HUES64 (cell line): ENCODE measurements around the gene HOXB5.

Experiments used
- H3K27ac ChIP-seq: 2 replicates; pipeline ENCODE4 v1.7.0; 2013; ENCODE audit warnings: low read depth, low read length, inconsistent platforms
- H3K27me3 ChIP-seq: 2 replicates; pipeline ENCODE4 v1.6.1; 2013; ENCODE audit warnings: mild to moderate bottlenecking, low read length; ENCODE audit not compliant: insufficient read depth
- H3K36me3 ChIP-seq: 2 replicates; pipeline ENCODE4 v1.6.1; 2013; ENCODE audit warnings: mild to moderate bottlenecking, low read length; ENCODE audit not compliant: insufficient read depth
- H3K4me1 ChIP-seq: 2 replicates; pipeline ENCODE4 v1.6.1; 2013; ENCODE audit warnings: mild to moderate bottlenecking, low read length, moderate library complexity; ENCODE audit not compliant: insufficient read depth
- H3K4me3 ChIP-seq: 2 replicates; pipeline ENCODE4 v1.5.1; 2013; ENCODE audit warnings: mild to moderate bottlenecking, low read length, moderate library complexity
- H3K9ac ChIP-seq: 2 replicates; pipeline ENCODE4 v1.6.1; 2013; ENCODE audit warnings: mild to moderate bottlenecking, low read depth, low read length
- H3K9me3 ChIP-seq: 2 replicates; pipeline ENCODE4 v1.6.1; 2013; ENCODE audit warnings: low read depth, low read length; ENCODE audit not compliant: insufficient read depth
- WGBS: fragments of 150-250, 120-280 bp; methylation state at CpG from one replicate; pipeline ENCODE4 v1.1.7; 2013; ENCODE audit warnings: missing lambda C conversion rate; 5-methylcytosine and 5-hydroxymethylcytosine counted together

The HOXB5 gene

DNA sequence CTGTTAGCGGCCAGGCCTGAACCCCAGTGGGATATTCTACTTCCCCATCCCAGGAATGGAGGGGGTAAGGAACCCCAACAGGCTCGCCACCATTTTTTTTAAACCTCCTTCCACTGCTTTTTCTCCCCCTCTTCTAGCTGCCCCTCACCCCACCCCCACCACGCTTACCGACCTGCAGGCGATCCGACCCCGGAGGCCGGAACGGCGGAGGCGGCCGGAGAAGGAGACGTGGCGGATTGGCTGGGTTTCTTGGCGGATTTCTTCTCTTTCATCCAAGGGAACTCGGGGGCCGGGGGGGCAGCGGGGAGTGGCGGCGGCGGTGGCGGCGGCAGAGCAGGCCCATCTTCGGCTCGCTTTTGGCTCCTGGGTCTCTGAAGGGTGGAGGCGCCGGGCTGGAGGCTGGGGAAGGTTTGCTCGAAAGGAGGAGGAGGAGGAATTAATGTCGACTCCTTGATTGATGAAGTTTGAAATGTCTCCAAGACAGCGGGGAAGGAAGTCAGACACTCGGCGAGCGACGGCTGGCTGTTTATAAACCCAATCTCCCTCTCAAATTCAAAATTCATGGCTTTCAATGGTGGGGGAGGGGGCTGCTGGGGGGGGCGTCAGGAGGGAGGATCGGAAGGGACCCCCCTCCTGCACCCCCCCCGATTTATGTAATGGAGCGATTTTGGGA lies 49.1 kb downstream of the HOXB5 start:
- Histone ChIP-seq H3K4me3 (peak overlapping the region; percentile 53), H3K36me3 (no peaks in the 10 kb centered on the region), H3K4me1 (peaks cover 58% of the 10 kb centered on the region), H3K27me3 (peaks cover 100% of the 10 kb centered on the region), H3K9ac (peak overlapping the region; percentile 43; the same call in 1 of the 2 replicates), H3K27ac (no peak overlapping the region; the same call in 1 of the 2 replicates), H3K9me3 (no peaks in the 10 kb centered on the region)
- under 1% methylated on average over 29 of the region's 38 CpGs for WGBS

DNA sequence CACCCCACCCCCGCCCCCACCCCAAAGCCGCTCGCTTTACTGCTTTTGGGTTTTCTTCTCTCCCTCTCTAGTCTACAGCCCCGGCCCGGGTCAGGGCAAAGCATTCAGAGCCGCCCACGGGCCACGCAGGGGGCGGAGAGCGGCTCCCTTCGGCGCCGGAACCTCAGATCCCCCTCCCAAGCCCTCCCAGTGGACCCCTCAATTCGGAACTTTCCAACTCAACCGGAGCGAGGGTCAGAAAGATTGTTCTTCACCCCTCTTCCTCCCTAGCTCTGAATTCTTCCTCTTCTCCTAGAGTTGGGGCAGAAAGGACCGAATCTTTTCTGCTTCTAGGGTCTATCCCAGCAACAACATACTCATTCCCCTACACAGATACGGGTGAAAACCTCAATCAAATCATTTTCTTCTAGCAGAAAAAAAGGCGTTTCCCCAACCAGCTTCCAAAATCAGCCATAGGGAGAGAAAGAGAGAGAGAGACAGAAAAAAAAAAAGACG lies 49.7 kb downstream of the HOXB5 start:
- peak overlapping the region; percentile 53 for H3K4me3 ChIP-seq
- H3K36me3 ChIP-seq: no peaks in the 10 kb centered on the region
- peaks cover 100% of the 10 kb centered on the region for H3K27me3 ChIP-seq
- no peak overlapping the region; the same call in 1 of the 2 replicates for H3K27ac ChIP-seq
- H3K9me3 ChIP-seq: no peaks in the 10 kb centered on the region
- under 1% methylated on average over 18 of the region's 20 CpGs for WGBS
- H3K9ac ChIP-seq: peak overlapping the region; percentile 43; the same call in 1 of the 2 replicates
- H3K4me1 ChIP-seq: peaks cover 52% of the 10 kb centered on the region

GRCh38 chr17:48543107-48543853 lies 50.3 kb downstream of the HOXB5 start:
- no peak overlapping the region for H3K27ac ChIP-seq
- no peaks in the 10 kb centered on the region for H3K9me3 ChIP-seq
- peak overlapping the region; percentile 42; the same call in 1 of the 2 replicates for H3K9ac ChIP-seq
- H3K27me3 ChIP-seq: peaks cover 96% of the 10 kb centered on the region
- no peaks in the 10 kb centered on the region for H3K36me3 ChIP-seq
- under 1% methylated on average over 72 of the region's 72 CpGs for WGBS
- peak overlapping the region; percentile 53 for H3K4me3 ChIP-seq
- peaks cover 47% of the 10 kb centered on the region for H3K4me1 ChIP-seq

GRCh38 chr17:48542698-48543106 lies 50.9 kb downstream of the HOXB5 start:
- Histone ChIP-seq H3K9ac (peak overlapping the region; percentile 42; the same call in 1 of the 2 replicates), H3K9me3 (no peaks in the 10 kb centered on the region), H3K36me3 (no peaks in the 10 kb centered on the region), H3K4me3 (peak overlapping the region; percentile 53), H3K27me3 (peaks cover 96% of the 10 kb centered on the region), H3K4me1 (peaks cover 43% of the 10 kb centered on the region), H3K27ac (no peak overlapping the region)
- WGBS: 7% methylated on average over 12 of the region's 12 CpGs

GRCh38 chr17:48542114-48542656 lies 51.4 kb downstream of the HOXB5 start:
- peaks cover 37% of the 10 kb centered on the region for H3K4me1 ChIP-seq
- peaks cover 96% of the 10 kb centered on the region for H3K27me3 ChIP-seq
- H3K36me3 ChIP-seq: no peaks in the 10 kb centered on the region
- peak overlapping the region; percentile 53 for H3K4me3 ChIP-seq
- H3K27ac ChIP-seq: no peak overlapping the region
- WGBS: 45% methylated on average over 26 of the region's 27 CpGs
- H3K9ac ChIP-seq: peak overlapping the region; percentile 26; the same call in 1 of the 2 replicates
- no peaks in the 10 kb centered on the region for H3K9me3 ChIP-seq

GRCh38 chr17:48541577-48542113 lies 51.9 kb downstream of the HOXB5 start:
- H3K9me3 ChIP-seq: no peaks in the 10 kb centered on the region
- H3K27me3 ChIP-seq: peaks cover 93% of the 10 kb centered on the region
- no peak overlapping the region for H3K27ac ChIP-seq
- no peaks in the 10 kb centered on the region for H3K36me3 ChIP-seq
- WGBS: 44% methylated on average over 35 of the region's 36 CpGs
- peak overlapping the region; percentile 53 for H3K4me3 ChIP-seq
- H3K4me1 ChIP-seq: peaks cover 33% of the 10 kb centered on the region
- H3K9ac ChIP-seq: peak overlapping the region; percentile 26
